Neural cell (in vitro differentiated cells): Measurements from ENCODE around the gene AGBL5. TPM values are rescaled to one million over a fixed set of nuclear protein-coding genes. Genes with fewer than 3 reads are reported as not detected.

Source experiments
- H2AFZ ChIP-seq: fragments of 200-600, 300-800 bp; sonication (generic), shearing (Covaris generic); 2 replicates; pipeline ENCODE4 v1.6.0; 2014; ENCODE audit warnings: low read depth, mild to moderate bottlenecking, antibody characterized with exemption, low read length, moderate library complexity
- H3F3A ChIP-seq: fragments of 200-600 bp; shearing (Covaris generic); 2 replicates; pipeline ENCODE4 v1.6.1; 2016; ENCODE audit warnings: mild to moderate bottlenecking, moderate library complexity, mixed read lengths, antibody characterized with exemption, low read length; ENCODE audit not compliant: insufficient read depth, poor library complexity, severe bottlenecking
- H3K27ac ChIP-seq: fragments of 200-600, 300-800 bp; sonication (generic), shearing (Covaris generic); 2 replicates; pipeline ENCODE4 v1.5.1; 2014; ENCODE audit warnings: mild to moderate bottlenecking, low read length, moderate library complexity
- H3K27me3 ChIP-seq: fragments of 300-800, 200-600 bp; sonication (generic), shearing (Covaris generic); 2 replicates; pipeline ENCODE4 v1.6.0; 2014; ENCODE audit warnings: mild to moderate bottlenecking, low read depth, low read length, moderate library complexity; ENCODE audit not compliant: insufficient read depth
- H3K36me3 ChIP-seq: fragments of 300-800, 200-600 bp; sonication (generic), shearing (Covaris generic); 2 replicates; pipeline ENCODE4 v1.5.1; 2014; ENCODE audit warnings: mild to moderate bottlenecking, antibody characterized with exemption, low read length, moderate library complexity; ENCODE audit not compliant: insufficient read depth
- H3K4me2 ChIP-seq: fragments of 300-800, 200-600 bp; sonication (generic), shearing (Covaris generic); 2 replicates; pipeline ENCODE4 v1.6.0; 2014; ENCODE audit warnings: mild to moderate bottlenecking, low read length
- H3K4me3 ChIP-seq: fragments of 300-800, 200-600 bp; sonication (generic), shearing (Covaris generic); 2 replicates; pipeline ENCODE4 v1.5.1; 2014; ENCODE audit warnings: mild to moderate bottlenecking, low read length, moderate library complexity
- H3K79me2 ChIP-seq: fragments of 200-600 bp; shearing (Covaris generic); replicated peaks from 2 replicates; pipeline ENCODE4 v1.6.0; 2014; ENCODE audit warnings: mild to moderate bottlenecking, low read length, moderate library complexity; ENCODE audit not compliant: insufficient read depth
- H3K9ac ChIP-seq: fragments of 300-800, 200-600 bp; sonication (generic), shearing (Covaris generic); 2 replicates; pipeline ENCODE4 v1.6.1; 2016; ENCODE audit warnings: mild to moderate bottlenecking, low read length, mixed read lengths
- H3K9me2 ChIP-seq: fragments of 200-600 bp; shearing (Covaris generic); 2 replicates; pipeline ENCODE4 v1.6.1; 2016; ENCODE audit warnings: mild to moderate bottlenecking, low read length, mixed read lengths; ENCODE audit not compliant: insufficient read depth
- H3K9me3 ChIP-seq: fragments of 200-600, 300-800 bp; sonication (generic), shearing (Covaris generic); 2 replicates; pipeline ENCODE4 v1.6.1; 2016; ENCODE audit warnings: mild to moderate bottlenecking, mixed run types, low read length, moderate library complexity, mixed read lengths
- H4K20me1 ChIP-seq: fragments of 200-600 bp; shearing (Covaris generic); 2 replicates; pipeline ENCODE4 v1.6.1; 2016; ENCODE audit warnings: mild to moderate bottlenecking, mixed run types; ENCODE audit not compliant: insufficient read depth
- EP300 ChIP-seq: fragments of 450-650 bp; conservative IDR thresholded peaks from 2 replicates; pipeline ENCODE4 v1.6.1; 2014; ENCODE audit warnings: antibody characterized with exemption, mild to moderate bottlenecking, moderate library complexity; ENCODE audit not compliant: poor library complexity, severe bottlenecking
- EZH2 ChIP-seq: fragments of 200-600, 300-800 bp; shearing (Covaris generic), sonication (generic); IDR thresholded peaks from 2 replicates; pipeline ENCODE4 v1.6.1; 2014; ENCODE audit warnings: antibody characterized with exemption, low read length, borderline replicate concordance, mild to moderate bottlenecking; ENCODE audit not compliant: insufficient read depth, poor library complexity, severe bottlenecking
- MXI1 ChIP-seq: fragments of 450-650 bp; conservative IDR thresholded peaks from 2 replicates; pipeline ENCODE4 v1.6.1; 2014; ENCODE audit warnings: antibody characterized with exemption, mild to moderate bottlenecking; ENCODE audit not compliant: poor library complexity, severe bottlenecking
- POLR2AphosphoS5 ChIP-seq: IDR thresholded peaks from 2 replicates; pipeline ENCODE4 v1.6.1; 2012
- RAD21 ChIP-seq: fragments of 450-650 bp; conservative IDR thresholded peaks from 2 replicates; pipeline ENCODE4 v1.6.1; 2014; ENCODE audit warnings: antibody characterized with exemption, mild to moderate bottlenecking, moderate library complexity
- SMC3 ChIP-seq: fragments of 450-650 bp; conservative IDR thresholded peaks from 2 replicates; pipeline ENCODE4 v1.6.1; 2014; ENCODE audit warnings: antibody characterized with exemption, mild to moderate bottlenecking, moderate library complexity; ENCODE audit not compliant: poor library complexity
- TAF1 ChIP-seq: IDR thresholded peaks from 2 replicates; pipeline ENCODE4 v1.6.1; 2012; ENCODE audit warnings: low read depth
- polyA plus RNA-seq: library from polyadenylated mRNA; depleted of rRNA; stranded (reverse); fragments of >200 nt; gene quantifications from 2 replicates; pipeline ENCODE4 v1.2.3, GENCODE V29; 2014
- TF ChIP-seq, protein P1 (sequence below): IDR thresholded peaks from 2 replicates; pipeline ENCODE4 v1.6.1; 2012; ENCODE audit warnings: borderline replicate concordance
- TF ChIP-seq, protein P2 (sequence below): fragments of 450-650 bp; IDR thresholded peaks from 2 replicates; pipeline ENCODE4 v1.5.1; 2014; ENCODE audit warnings: antibody characterized with exemption, mild to moderate bottlenecking, moderate library complexity; ENCODE audit not compliant: poor library complexity, severe bottlenecking

The AGBL5 gene
- polyA plus RNA-seq, 1 donor from 2014 or later = 34.3 TPM

DNA sequence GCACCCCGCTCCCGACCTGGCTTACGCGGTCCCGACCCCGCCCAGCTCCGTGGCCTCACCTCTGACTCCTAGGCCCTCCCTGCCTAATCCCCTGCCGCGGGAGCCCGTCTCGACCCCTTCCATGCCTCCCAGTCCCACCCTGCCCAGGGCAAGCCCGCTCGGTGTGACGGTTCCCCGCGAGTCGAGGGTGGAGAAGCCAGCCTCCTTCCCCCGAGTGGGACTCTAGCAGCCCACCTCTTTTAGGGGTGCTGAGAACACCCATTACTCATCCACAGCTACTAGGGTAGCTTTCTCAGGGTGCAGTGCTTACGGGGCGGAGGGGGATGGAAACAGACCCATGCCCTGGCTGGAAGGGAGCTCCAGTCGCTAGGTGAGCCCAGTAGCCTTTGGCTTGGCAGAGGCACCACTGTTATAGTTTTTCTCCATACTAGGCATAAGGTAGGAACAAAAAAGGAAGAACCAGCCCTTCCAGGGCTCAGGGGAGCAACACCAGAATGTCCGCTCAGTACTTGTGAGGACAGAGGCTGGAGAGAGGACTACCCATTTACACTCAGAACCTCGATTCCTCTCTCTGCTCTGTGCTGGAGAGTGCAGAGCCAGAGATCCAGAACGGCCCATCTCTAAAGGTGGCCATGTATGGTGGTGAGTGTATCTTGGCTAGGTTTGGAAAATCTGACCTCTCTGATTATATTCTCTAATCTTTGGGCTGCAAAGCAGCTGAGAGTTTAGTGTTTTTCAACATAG lies 606 bp downstream of the AGBL5 start:
- Histone ChIP-seq H3K79me2 (peaks cover 7% of the 10 kb centered on the region), H3K9me2 (no peaks in the 10 kb centered on the region), H3K4me2 (peak overlapping the region; percentile 74), H2AFZ (peak overlapping the region; percentile 63), H3K27me3 (no peaks in the 10 kb centered on the region), H3K9ac (peak overlapping the region; percentile 92), H4K20me1 (no peaks in the 10 kb centered on the region), H3K9me3 (no peaks in the 10 kb centered on the region), H3F3A (peaks cover 6% of the 10 kb centered on the region), H3K27ac (peak overlapping the region; percentile 90), H3K36me3 (no peaks in the 10 kb centered on the region), H3K4me3 (peak overlapping the region; percentile 89)
- TF ChIP-seq RAD21 = no peak
- TF ChIP-seq MXI1 = no peak
- TF ChIP-seq, protein P1, sequence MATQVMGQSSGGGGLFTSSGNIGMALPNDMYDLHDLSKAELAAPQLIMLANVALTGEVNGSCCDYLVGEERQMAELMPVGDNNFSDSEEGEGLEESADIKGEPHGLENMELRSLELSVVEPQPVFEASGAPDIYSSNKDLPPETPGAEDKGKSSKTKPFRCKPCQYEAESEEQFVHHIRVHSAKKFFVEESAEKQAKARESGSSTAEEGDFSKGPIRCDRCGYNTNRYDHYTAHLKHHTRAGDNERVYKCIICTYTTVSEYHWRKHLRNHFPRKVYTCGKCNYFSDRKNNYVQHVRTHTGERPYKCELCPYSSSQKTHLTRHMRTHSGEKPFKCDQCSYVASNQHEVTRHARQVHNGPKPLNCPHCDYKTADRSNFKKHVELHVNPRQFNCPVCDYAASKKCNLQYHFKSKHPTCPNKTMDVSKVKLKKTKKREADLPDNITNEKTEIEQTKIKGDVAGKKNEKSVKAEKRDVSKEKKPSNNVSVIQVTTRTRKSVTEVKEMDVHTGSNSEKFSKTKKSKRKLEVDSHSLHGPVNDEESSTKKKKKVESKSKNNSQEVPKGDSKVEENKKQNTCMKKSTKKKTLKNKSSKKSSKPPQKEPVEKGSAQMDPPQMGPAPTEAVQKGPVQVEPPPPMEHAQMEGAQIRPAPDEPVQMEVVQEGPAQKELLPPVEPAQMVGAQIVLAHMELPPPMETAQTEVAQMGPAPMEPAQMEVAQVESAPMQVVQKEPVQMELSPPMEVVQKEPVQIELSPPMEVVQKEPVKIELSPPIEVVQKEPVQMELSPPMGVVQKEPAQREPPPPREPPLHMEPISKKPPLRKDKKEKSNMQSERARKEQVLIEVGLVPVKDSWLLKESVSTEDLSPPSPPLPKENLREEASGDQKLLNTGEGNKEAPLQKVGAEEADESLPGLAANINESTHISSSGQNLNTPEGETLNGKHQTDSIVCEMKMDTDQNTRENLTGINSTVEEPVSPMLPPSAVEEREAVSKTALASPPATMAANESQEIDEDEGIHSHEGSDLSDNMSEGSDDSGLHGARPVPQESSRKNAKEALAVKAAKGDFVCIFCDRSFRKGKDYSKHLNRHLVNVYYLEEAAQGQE = no peak
- TF ChIP-seq TAF1 = no peak
- no peak for TF ChIP-seq EZH2
- TF ChIP-seq, protein P2, sequence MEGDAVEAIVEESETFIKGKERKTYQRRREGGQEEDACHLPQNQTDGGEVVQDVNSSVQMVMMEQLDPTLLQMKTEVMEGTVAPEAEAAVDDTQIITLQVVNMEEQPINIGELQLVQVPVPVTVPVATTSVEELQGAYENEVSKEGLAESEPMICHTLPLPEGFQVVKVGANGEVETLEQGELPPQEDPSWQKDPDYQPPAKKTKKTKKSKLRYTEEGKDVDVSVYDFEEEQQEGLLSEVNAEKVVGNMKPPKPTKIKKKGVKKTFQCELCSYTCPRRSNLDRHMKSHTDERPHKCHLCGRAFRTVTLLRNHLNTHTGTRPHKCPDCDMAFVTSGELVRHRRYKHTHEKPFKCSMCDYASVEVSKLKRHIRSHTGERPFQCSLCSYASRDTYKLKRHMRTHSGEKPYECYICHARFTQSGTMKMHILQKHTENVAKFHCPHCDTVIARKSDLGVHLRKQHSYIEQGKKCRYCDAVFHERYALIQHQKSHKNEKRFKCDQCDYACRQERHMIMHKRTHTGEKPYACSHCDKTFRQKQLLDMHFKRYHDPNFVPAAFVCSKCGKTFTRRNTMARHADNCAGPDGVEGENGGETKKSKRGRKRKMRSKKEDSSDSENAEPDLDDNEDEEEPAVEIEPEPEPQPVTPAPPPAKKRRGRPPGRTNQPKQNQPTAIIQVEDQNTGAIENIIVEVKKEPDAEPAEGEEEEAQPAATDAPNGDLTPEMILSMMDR = no peak
- TF ChIP-seq EP300 = no peak
- no peak for TF ChIP-seq POLR2AphosphoS5
- no peak for TF ChIP-seq SMC3

DNA sequence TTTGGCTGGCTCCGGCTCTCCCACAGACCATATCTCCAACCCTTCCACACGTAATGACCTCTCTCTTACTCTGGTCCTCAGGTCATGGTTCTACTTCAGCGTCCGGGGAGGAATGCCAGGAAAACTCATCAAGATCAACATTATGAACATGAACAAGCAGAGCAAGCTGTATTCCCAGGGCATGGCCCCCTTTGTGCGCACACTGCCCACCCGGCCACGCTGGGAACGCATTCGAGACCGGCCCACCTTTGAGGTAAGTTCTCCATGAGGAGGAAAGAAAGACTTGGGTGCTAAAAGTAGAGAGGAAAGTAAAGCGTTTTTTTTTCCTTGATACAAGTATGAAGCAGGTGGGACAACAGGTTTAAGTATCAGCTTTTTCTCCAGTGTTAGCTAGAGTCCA lies 1.9 kb downstream of the AGBL5 start:
- no peak overlapping the region for H3K4me3 ChIP-seq
- H3K9me2 ChIP-seq = no peaks in the 10 kb centered on the region
- no peaks in the 10 kb centered on the region for H3K9me3 ChIP-seq
- H3K27me3 ChIP-seq = no peaks in the 10 kb centered on the region
- H3K79me2 ChIP-seq = peaks cover 7% of the 10 kb centered on the region
- no peak overlapping the region for H3K4me2 ChIP-seq
- H3F3A ChIP-seq = peaks cover 3% of the 10 kb centered on the region
- H3K27ac ChIP-seq = no peak overlapping the region
- H4K20me1 ChIP-seq = no peaks in the 10 kb centered on the region
- H2AFZ ChIP-seq = no peak overlapping the region
- no peaks in the 10 kb centered on the region for H3K36me3 ChIP-seq
- H3K9ac ChIP-seq = no peak overlapping the region
- no peak for TF ChIP-seq RAD21
- no peak for TF ChIP-seq MXI1
- no peak for TF ChIP-seq POLR2AphosphoS5
- TF ChIP-seq, protein P1 = no peak
- TF ChIP-seq TAF1 = no peak
- TF ChIP-seq EZH2 = no peak
- TF ChIP-seq, protein P2 = no peak
- TF ChIP-seq SMC3 = no peak
- TF ChIP-seq EP300 = no peak
